ENCODE data around the gene SNAPC3.

- TF ChIP-seq CTCF (IDR thresholded peaks at IDR 0.05; ENCODE audit: low read depth, low read length) (no peak), EZH2phosphoT487 (IDR thresholded peaks at IDR 0.05; ENCODE audit: low read depth) (no peak)
Measured at GRCh38 chr9:15501803-15502202, 79.1 kb downstream of the SNAPC3 start.

Measured in OCI-LY3 (cell line).